Stimulated activated CD4-positive, alpha-beta T cell treated with anti-CD3 and anti-CD28 coated beads, TNF-alpha, amount 100 ng/mL, for 48 hours (primary cell): ENCODE results near the gene TMEM176A.

Experiments
- DNase-seq, 3 donors: peaks; one replicate each; pipeline ENCODE4 v3.0.0-alpha.2; 2020; ENCODE audit warnings: low read depth in 3 of 3

TMEM176A gene

GRCh38 chr7:150820148-150820547 lies 19.6 kb downstream of the TMEM176A start:
- DNase-seq: no peak

- DNase-seq: no peak
Observed at GRCh38 chr7:150820578-150821198, 20.1 kb downstream of the TMEM176A start.

- no peak for DNase-seq
Observed at GRCh38 chr7:150823043-150823442, 22.5 kb downstream of the TMEM176A start.

- DNase-seq: no peak
Observed at GRCh38 chr7:150823484-150824126, 23.0 kb downstream of the TMEM176A start.

- no peak for DNase-seq
Observed at GRCh38 chr7:150824379-150825177, 24.0 kb downstream of the TMEM176A start.

- no peak for DNase-seq
Observed at GRCh38 chr7:150826061-150826849, 25.7 kb downstream of the TMEM176A start.

GRCh38 chr7:150828384-150828783 lies 27.8 kb downstream of the TMEM176A start:
- no peak for DNase-seq

GRCh38 chr7:150829426-150829825 lies 28.9 kb downstream of the TMEM176A start:
- no peak for DNase-seq

- no peak for DNase-seq
Observed at GRCh38 chr7:150830937-150831336, 30.4 kb downstream of the TMEM176A start.

- DNase-seq: no peak
Observed at GRCh38 chr7:150831851-150832250, 31.3 kb downstream of the TMEM176A start.

GRCh38 chr7:150835019-150835418 lies 34.5 kb downstream of the TMEM176A start:
- DNase-seq: no peak

- no peak for DNase-seq
Observed at GRCh38 chr7:150835702-150836280, 35.2 kb downstream of the TMEM176A start.

- DNase-seq: no peak
Observed at GRCh38 chr7:150838965-150839650, 38.5 kb downstream of the TMEM176A start.

- no peak for DNase-seq
Observed at GRCh38 chr7:150842018-150842417, 41.4 kb downstream of the TMEM176A start.

GRCh38 chr7:150842716-150843115 lies 42.1 kb downstream of the TMEM176A start:
- no peak for DNase-seq

- DNase-seq: no peak
Observed at GRCh38 chr7:150845421-150845861, 44.9 kb downstream of the TMEM176A start.

GRCh38 chr7:150846291-150847115 lies 45.9 kb downstream of the TMEM176A start:
- no peak for DNase-seq

GRCh38 chr7:150847536-150847935 lies 47.0 kb downstream of the TMEM176A start:
- DNase-seq: no peak

- no peak for DNase-seq
Observed at GRCh38 chr7:150848111-150848510, 47.5 kb downstream of the TMEM176A start.

GRCh38 chr7:150848561-150849115 lies 48.1 kb downstream of the TMEM176A start:
- DNase-seq: no peak
